K562 (cell line): ENCODE data around the gene ACTG2. TPM values are rescaled to one million over a fixed set of nuclear protein-coding genes. Genes with fewer than 3 reads are reported as not detected.

ENCODE experiments used
- ATAC-seq: fragments of 200-7000 bp; cut with Tn5 transposase; 3 replicates; pipeline ENCODE4 v1.9.1; 2020; ENCODE audit warnings: moderate library complexity
- BruUV-seq: library from RNA; stranded (reverse); fragments of 400-500 nt; replicated peaks from 2 replicates; lab custom pipeline; 2021; lab: Mats Ljungman, UMichigan
- CTCF ChIA-PET: fragments of 300-600 bp; formaldehyde crosslinking; extraction: SDS; loops from one replicate; lab custom pipeline; 2021; ENCODE audit warnings: low intra/inter-chr PET ratio; lab: Yijun Ruan, JAX
- POLR2A ChIA-PET: fragments of 300-600, 350-650 bp; sonication (Branson Sonifier 250); formaldehyde crosslinking; extraction: SDS; loops from one replicate; lab custom pipeline; 2021; ENCODE audit warnings: antibody characterized with exemption, inconsistent platforms; lab: Yijun Ruan, JAX
- DNase-seq, 4 experiments: peaks; one replicate each; pipeline versions ENCODE4 v3.0.0 to v3.0.0-alpha.2; 2011 to 2018; ENCODE audit warnings: low spot score in 3 of 4, mixed read lengths in 3 of 4; ENCODE audit errors: extremely low read depth in 1 of 4
- FAIRE-seq: peaks from 2 replicates; lab custom pipeline; 2011; peaks lifted over from hg19 to GRCh38; lab: Jason Lieb, UNC
- H2AFZ ChIP-seq: 2 replicates; pipeline ENCODE4 v1.6.0; 2011; ENCODE audit warnings: low read depth, low read length, control low read depth, inconsistent platforms
- H3K27ac ChIP-seq: fragments of 200-600 bp; 3 replicates; pipeline ENCODE4 v1.8.0; 2011; ENCODE audit warnings: low read depth, mild to moderate bottlenecking, control low read depth, inconsistent platforms, low read length, moderate library complexity, mixed read lengths; ENCODE audit errors: extremely low read depth
- H3K27me3 ChIP-seq, 2 experiments: fragments of 300-600 bp in 1 of 2; 2 replicates in 1 of 2; 3 replicates in 1 of 2; pipeline versions ENCODE4 v1.6.0 to v1.8.0; 2011; ENCODE audit warnings: inconsistent platforms in 2 of 2, low read length in 2 of 2, mild to moderate bottlenecking in 1 of 2, mixed read lengths in 1 of 2, moderate library complexity in 1 of 2; ENCODE audit not compliant: control insufficient read depth in 2 of 2, insufficient read depth in 2 of 2
- H3K36me3 ChIP-seq: fragments of 300-600 bp; 3 replicates; pipeline ENCODE4 v1.8.0; 2011; ENCODE audit warnings: mild to moderate bottlenecking, low read length, inconsistent platforms; ENCODE audit not compliant: control insufficient read depth, insufficient read depth
- H3K4me1 ChIP-seq, 2 experiments: fragments of 200-600 bp in 1 of 2; replicated peaks in 1 of 2; 2 replicates in 1 of 2; 3 replicates in 1 of 2; pipeline versions ENCODE4 v1.5.1 to v1.8.0; 2011; ENCODE audit warnings: inconsistent platforms in 2 of 2, low read length in 2 of 2, mild to moderate bottlenecking in 1 of 2, mixed read lengths in 1 of 2, moderate library complexity in 1 of 2; ENCODE audit not compliant: control insufficient read depth in 2 of 2, insufficient read depth in 2 of 2
- H3K4me2 ChIP-seq: 2 replicates; pipeline ENCODE4 v1.6.1; 2011; ENCODE audit warnings: low read length, control low read depth, inconsistent platforms, mixed read lengths; ENCODE audit not compliant: insufficient read depth
- H3K4me3 ChIP-seq: fragments of 200-600 bp; sonication (generic), shearing (Covaris generic); 2 replicates; pipeline ENCODE4 v1.5.1; 2016; ENCODE audit warnings: control low read depth, inconsistent platforms
- H3K79me2 ChIP-seq: fragments of 200-600 bp; 3 replicates; pipeline ENCODE4 v1.8.0; 2011; ENCODE audit warnings: low read length, inconsistent platforms; ENCODE audit not compliant: control insufficient read depth, insufficient read depth
- H3K9ac ChIP-seq, 2 experiments: 2 replicates each; pipeline versions ENCODE4 v1.6.0 to v1.6.1; 2011; ENCODE audit warnings: low read depth in 2 of 2, low read length in 2 of 2, control low read depth in 1 of 2, inconsistent platforms in 1 of 2, mild to moderate bottlenecking in 1 of 2, mixed read lengths in 1 of 2; ENCODE audit not compliant: insufficient read depth in 1 of 2
- H3K9me1 ChIP-seq: one replicate; pipeline ENCODE4 v1.6.0; 2011; ENCODE audit warnings: inconsistent platforms, mild to moderate bottlenecking, low read length, moderate library complexity; ENCODE audit not compliant: control insufficient read depth, insufficient read depth
- H3K9me3 ChIP-seq: replicated peaks from 2 replicates; pipeline ENCODE4 v1.5.1; 2011; ENCODE audit warnings: low read depth, low read length, inconsistent platforms; ENCODE audit not compliant: control insufficient read depth, insufficient read depth
- H4K20me1 ChIP-seq: replicated peaks from 2 replicates; pipeline ENCODE4 v1.6.1; 2011; ENCODE audit warnings: low read length, inconsistent platforms, mixed read lengths; ENCODE audit not compliant: control insufficient read depth, insufficient read depth
- CBFB ChIP-seq: sonication (generic); formaldehyde crosslinking; IDR thresholded peaks from 2 replicates; pipeline ENCODE4 v1.4.0; 2020; ENCODE audit warnings: mild to moderate bottlenecking, missing genetic modification reagents
- CCNT2 ChIP-seq: IDR thresholded peaks from 2 replicates; pipeline ENCODE4 v1.6.1; 2011; ENCODE audit warnings: borderline replicate concordance, low read depth, mild to moderate bottlenecking, moderate library complexity, mixed read lengths, low read length; ENCODE audit not compliant: insufficient read length; ENCODE audit errors: extremely low read depth
- CREB3 ChIP-seq: fragments of 450-650 bp; conservative IDR thresholded peaks from 2 replicates; pipeline ENCODE4 v1.6.1; 2016; ENCODE audit warnings: missing genetic modification characterization, low read depth, mild to moderate bottlenecking, missing compliant biosample characterization, moderate library complexity
- FIP1L1 ChIP-seq: fragments of 200-400 bp; formaldehyde crosslinking; IDR thresholded peaks from 2 replicates; pipeline ENCODE4 v1.6.1; 2018; ENCODE audit warnings: mild to moderate bottlenecking, low read depth, low read length; ENCODE audit not compliant: poor library complexity, severe bottlenecking
- FOS ChIP-seq: IDR thresholded peaks from 3 replicates; pipeline ENCODE4 v1.6.1; 2011; ENCODE audit not compliant: insufficient read length; ENCODE audit errors: extremely low read depth
- MECOM ChIP-seq: fragments of 250-450 bp; sonication (Bioruptor Pico); IDR thresholded peaks from 2 replicates; pipeline ENCODE4 v1.8.0; 2022; ENCODE audit warnings: inconsistent platforms
- RFX5 ChIP-seq: IDR thresholded peaks from 2 replicates; pipeline ENCODE4 v1.6.1; 2011; ENCODE audit warnings: low read depth, mild to moderate bottlenecking, improper control_type of control experiment, low read length
- RFX7 ChIP-seq: fragments of 250-450 bp; sonication (Bioruptor Pico); IDR thresholded peaks from 2 replicates; pipeline ENCODE4 v1.5.1; 2021; ENCODE audit warnings: mild to moderate bottlenecking
- TAF1 ChIP-seq: IDR thresholded peaks from 2 replicates; pipeline ENCODE4 v1.6.1; 2011; ENCODE audit warnings: mild to moderate bottlenecking, low read length, moderate library complexity; ENCODE audit not compliant: insufficient read depth, control insufficient read depth, severe bottlenecking; ENCODE audit errors: extremely low read depth
- THRAP3 ChIP-seq: fragments of 450-650 bp; IDR thresholded peaks from 2 replicates; pipeline ENCODE4 v1.6.1; 2016; ENCODE audit warnings: mild to moderate bottlenecking, inconsistent platforms, borderline replicate concordance
- TRIM28 ChIP-seq: fragments of 450-650 bp; IDR thresholded peaks from 2 replicates; pipeline ENCODE4 v1.6.1; 2017
- ZBTB17 ChIP-seq: fragments of 450-650 bp; formaldehyde crosslinking; IDR thresholded peaks from 2 replicates; pipeline ENCODE4 v1.4.0; 2020; ENCODE audit warnings: mild to moderate bottlenecking
- ZFP91 ChIP-seq: sonication (generic); formaldehyde crosslinking; IDR thresholded peaks from 2 replicates; pipeline ENCODE4 v1.8.0; 2022; ENCODE audit warnings: mild to moderate bottlenecking, missing genetic modification reagents
- ZNF785 ChIP-seq: fragments of 250-450 bp; sonication (Bioruptor Pico); IDR thresholded peaks from 2 replicates; pipeline ENCODE4 v1.4.0; 2020; ENCODE audit warnings: mild to moderate bottlenecking
- WGBS: fragments of 100-300 bp; shearing (Covaris generic); methylation state at CpG from one replicate; pipeline ENCODE4 v1.1.6; 2016; ENCODE audit warnings: low coverage, mixed read lengths; ENCODE audit not compliant: insufficient coverage; ENCODE audit errors: missing lambda C conversion rate; 5-methylcytosine and 5-hydroxymethylcytosine counted together
- in situ Hi-C: fragments of 300-500 bp; cut with MboI; formaldehyde crosslinking; loops from 4 replicates; pipeline ENCODE4 v1.15.0; 2018; ENCODE audit warnings: inconsistent platforms, mixed read lengths
- intact Hi-C: fragments of 100-400 bp; cut with micrococcal nuclease; formaldehyde crosslinking; loops from 2 replicates; pipeline ENCODE4 v1.14.2; 2022
- polyA plus RNA-seq, 8 experiments: library from polyadenylated mRNA; depleted of rRNA in 4 of 8; stranded (reverse) in 5 of 8; unstranded in 3 of 8; fragments of >200 nt; fragmentation: Nextera tagmentation in 2 of 8; fragmentation: Illumina TruSeq in 1 of 8; extraction: Ambion mirVana in 2 of 8; extraction: Trizol in 1 of 8; gene quantifications; 2 replicates each; pipeline versions ENCODE4 v1.2.1 to v1.2.3, GENCODE V29; 2011 to 2014; ENCODE audit warnings: inconsistent platforms in 1 of 8, missing spikeins in 1 of 8
- total RNA-seq, 7 experiments: library from RNA; depleted of rRNA in 6 of 7; stranded (reverse); fragments of >200 nt in 6 of 7; fragmentation: Illumina TruSeq in 2 of 7; extraction: Trizol in 2 of 7; gene quantifications; 2 replicates each; pipeline versions ENCODE4 v1.2.1 to v1.2.3, GENCODE V29; 2011 to 2021; ENCODE audit warnings: low replicate concordance in 1 of 7

The ACTG2 gene
- total and polyA plus RNA-seq, 9 of the 15 experiments (the other 6 are each of a cell fraction or from before 2014, with no cell fraction given): 0.06 to 0.60 TPM; not detected in 7

GRCh38 chr2:73946666-73947065 is 53.9 kb downstream of the ACTG2 start:
- H3K27ac ChIP-seq: no peak overlapping the region
- H2AFZ ChIP-seq: no peak overlapping the region
- ATAC-seq (no peak), FAIRE-seq (no peak), DNase-seq (no peak)
- no peaks in the 10 kb centered on the region for H3K9me3 ChIP-seq
- no peaks in the 10 kb centered on the region for H3K9me1 ChIP-seq
- no peak for TF ChIP-seq RFX7 (CRISPR knock-in tag)
- TF ChIP-seq MECOM (CRISPR knock-in tag): no peak
- TF ChIP-seq CREB3 (tag): no peak
- TF ChIP-seq ZBTB17 (CRISPR knock-in tag): no peak
- no peak for TF ChIP-seq CCNT2
- no peak for TF ChIP-seq CBFB (CRISPR knock-in tag)
- TF ChIP-seq FIP1L1: no peak
- no peak for TF ChIP-seq THRAP3
- TF ChIP-seq FOS: no peak
- no peak for TF ChIP-seq RFX5
- no peak for TF ChIP-seq TAF1
- TF ChIP-seq ZFP91 (CRISPR knock-in tag): no peak
- no peak for TF ChIP-seq TRIM28
- TF ChIP-seq ZNF785 (CRISPR knock-in tag): no peak
- ChIA-PET CTCF (interaction anchor here (0.6 kb wide), 1 partner anchor 118 kb away, joined by 3 read pairs; the partner anchor contains the start of gene STAMBP), POLR2A (no interaction called here)
- intact Hi-C loops: no loop called here
- H3K36me3 ChIP-seq: peaks cover 90% of the 10 kb centered on the region
- H3K4me2 ChIP-seq: no peak overlapping the region
- no peaks in the 10 kb centered on the region for H3K4me1 ChIP-seq
- in situ Hi-C loops: no loop called here
- no peaks in the 10 kb centered on the region for H4K20me1 ChIP-seq
- H3K4me3 ChIP-seq: no peak overlapping the region
- H3K79me2 ChIP-seq: peaks cover 36% of the 10 kb centered on the region; the same call in 2 of the 3 replicates
- WGBS: 91% methylated on average over 3 of the region's 3 CpGs
- H3K9ac ChIP-seq: no peak overlapping the region
- no TSS peak for BruUV-seq
- H3K27me3 ChIP-seq: no peaks in the 10 kb centered on the region
